Kidney capillary endothelial cell (primary cell): ENCODE results near the gene PIP4K2A.

Experiments used
- DNase-seq: peaks from one replicate; pipeline ENCODE4 v3.0.0-alpha.2; 2018; ENCODE audit warnings: low spot score

Gene PIP4K2A

GRCh38 chr10:22599048-22599561, 115.3 kb downstream of the PIP4K2A start:
- peak; percentile 61 for DNase-seq

GRCh38 chr10:22598478-22598877, 115.9 kb downstream of the PIP4K2A start:
- DNase-seq = no peak

GRCh38 chr10:22597138-22597537, 117.2 kb downstream of the PIP4K2A start:
- peak; percentile 72 for DNase-seq

- no peak for DNase-seq
Measured at GRCh38 chr10:22593636-22594198, 120.7 kb downstream of the PIP4K2A start.

GRCh38 chr10:22593026-22593425, 121.4 kb downstream of the PIP4K2A start:
- no peak for DNase-seq

- DNase-seq = no peak
Measured at GRCh38 chr10:22589851-22590514, 124.4 kb downstream of the PIP4K2A start.

- DNase-seq = no peak
Measured at GRCh38 chr10:22588462-22588861, 125.9 kb downstream of the PIP4K2A start.

GRCh38 chr10:22583683-22584082, 130.7 kb downstream of the PIP4K2A start:
- no peak for DNase-seq

GRCh38 chr10:22581461-22581860, 132.9 kb downstream of the PIP4K2A start:
- DNase-seq = no peak

- DNase-seq = no peak
Measured at GRCh38 chr10:22580711-22581110, 133.7 kb downstream of the PIP4K2A start.

- DNase-seq = no peak
Measured at GRCh38 chr10:22579826-22580225, 134.6 kb downstream of the PIP4K2A start.

GRCh38 chr10:22573820-22574569, 140.4 kb downstream of the PIP4K2A start:
- peak; percentile 6 for DNase-seq

- no peak for DNase-seq
Measured at GRCh38 chr10:22570733-22571430, 143.5 kb downstream of the PIP4K2A start.

GRCh38 chr10:22570234-22570633, 144.1 kb downstream of the PIP4K2A start:
- DNase-seq = no peak

GRCh38 chr10:22568928-22569327, 145.4 kb downstream of the PIP4K2A start:
- no peak for DNase-seq

GRCh38 chr10:22564060-22564459, 150.3 kb downstream of the PIP4K2A start:
- no peak for DNase-seq

- no peak for DNase-seq
Measured at GRCh38 chr10:22561909-22562308, 152.5 kb downstream of the PIP4K2A start.

- no peak for DNase-seq
Measured at GRCh38 chr10:22560913-22561239, 153.5 kb downstream of the PIP4K2A start.

GRCh38 chr10:22560096-22560912, 154.1 kb downstream of the PIP4K2A start:
- DNase-seq = no peak

GRCh38 chr10:22557321-22557720, 157.1 kb downstream of the PIP4K2A start:
- DNase-seq = no peak

GRCh38 chr10:22556774-22557173, 157.6 kb downstream of the PIP4K2A start:
- DNase-seq = no peak
